HEK293 (cell line): ENCODE measurements around the gene HDDC3.

Source experiments
- GLI4 ChIP-seq: fragments of 450-650 bp; formaldehyde crosslinking; IDR thresholded peaks from 2 replicates; pipeline ENCODE4 v1.5.1; 2016; ENCODE audit warnings: missing biosample characterization, missing genetic modification characterization
- GLIS2 ChIP-seq: fragments of 450-650 bp; formaldehyde crosslinking; IDR thresholded peaks from 2 replicates; pipeline ENCODE4 v1.5.1; 2016; ENCODE audit warnings: missing biosample characterization, missing genetic modification characterization
- KLF16 ChIP-seq: fragments of 450-650 bp; formaldehyde crosslinking; IDR thresholded peaks from 2 replicates; pipeline ENCODE4 v1.5.1; 2017; ENCODE audit warnings: missing biosample characterization, missing genetic modification characterization
- KLF8 ChIP-seq: fragments of 450-650 bp; formaldehyde crosslinking; IDR thresholded peaks from 2 replicates; pipeline ENCODE4 v1.5.1; 2016; ENCODE audit warnings: missing biosample characterization, missing genetic modification characterization
- PRDM2 ChIP-seq: fragments of 450-650 bp; formaldehyde crosslinking; IDR thresholded peaks from 2 replicates; pipeline ENCODE4 v1.5.1; 2016; ENCODE audit warnings: missing biosample characterization, missing genetic modification characterization, borderline replicate concordance
- SP2 ChIP-seq: fragments of 450-650 bp; formaldehyde crosslinking; IDR thresholded peaks from 2 replicates; pipeline ENCODE4 v1.5.1; 2016; ENCODE audit warnings: missing biosample characterization, missing genetic modification characterization
- SP3 ChIP-seq: fragments of 450-650 bp; formaldehyde crosslinking; IDR thresholded peaks from 2 replicates; pipeline ENCODE4 v1.5.1; 2016; ENCODE audit warnings: missing biosample characterization, missing genetic modification characterization
- WT1 ChIP-seq: fragments of 450-650 bp; formaldehyde crosslinking; IDR thresholded peaks from 2 replicates; pipeline ENCODE4 v1.5.1; 2016; ENCODE audit warnings: missing biosample characterization, missing genetic modification characterization
- ZBTB20 ChIP-seq: fragments of 450-650 bp; formaldehyde crosslinking; IDR thresholded peaks from 2 replicates; pipeline ENCODE4 v1.5.1; 2016; ENCODE audit warnings: missing biosample characterization, missing genetic modification characterization
- ZBTB8A ChIP-seq: fragments of 450-650 bp; formaldehyde crosslinking; IDR thresholded peaks from 2 replicates; pipeline ENCODE4 v1.5.1; 2016; ENCODE audit warnings: missing biosample characterization, missing genetic modification characterization
- ZNF23 ChIP-seq: fragments of 450-650 bp; formaldehyde crosslinking; IDR thresholded peaks from 2 replicates; pipeline ENCODE4 v1.5.1; 2016; ENCODE audit warnings: missing biosample characterization, missing genetic modification characterization, borderline replicate concordance
- ZNF341 ChIP-seq: fragments of 450-650 bp; formaldehyde crosslinking; IDR thresholded peaks from 2 replicates; pipeline ENCODE4; 2016; ENCODE audit warnings: low read depth, missing biosample characterization, missing genetic modification characterization
- ZNF513 ChIP-seq: fragments of 450-650 bp; IDR thresholded peaks from 2 replicates; pipeline ENCODE4 v1.5.1; 2018; ENCODE audit warnings: missing biosample characterization, missing genetic modification characterization
- ZNF549 ChIP-seq: fragments of 450-650 bp; IDR thresholded peaks from 2 replicates; pipeline ENCODE4 v1.5.1; 2018; ENCODE audit warnings: missing biosample characterization, missing genetic modification characterization, mild to moderate bottlenecking, inconsistent platforms, moderate library complexity
- ZNF600 ChIP-seq: fragments of 450-650 bp; formaldehyde crosslinking; IDR thresholded peaks from 2 replicates; pipeline ENCODE4 v1.5.1; 2016; ENCODE audit warnings: missing biosample characterization, missing genetic modification characterization
- ZNF610 ChIP-seq: fragments of 450-650 bp; formaldehyde crosslinking; IDR thresholded peaks from 2 replicates; pipeline ENCODE4 v1.5.1; 2016; ENCODE audit warnings: missing biosample characterization, missing genetic modification characterization, borderline replicate concordance
- ZNF621 ChIP-seq: fragments of 450-650 bp; formaldehyde crosslinking; IDR thresholded peaks from 2 replicates; pipeline ENCODE4 v1.5.1; 2017; ENCODE audit warnings: missing biosample characterization, missing genetic modification characterization
- TF ChIP-seq, protein P1 (sequence below): fragments of 450-650 bp; IDR thresholded peaks from 2 replicates; pipeline ENCODE4 v1.5.1; 2018; ENCODE audit warnings: missing biosample characterization, mild to moderate bottlenecking, missing genetic modification characterization
- TF ChIP-seq, protein P2 (sequence below): fragments of 450-650 bp; formaldehyde crosslinking; IDR thresholded peaks from 2 replicates; pipeline ENCODE4 v1.5.1; 2017; ENCODE audit warnings: missing biosample characterization, mild to moderate bottlenecking, missing genetic modification characterization, moderate library complexity
- TF ChIP-seq, protein P3 (sequence below): fragments of 450-650 bp; formaldehyde crosslinking; IDR thresholded peaks from 2 replicates; pipeline ENCODE4 v1.5.1; 2016; ENCODE audit warnings: missing biosample characterization, missing genetic modification characterization
- TF ChIP-seq, protein P4 (sequence below): fragments of 450-650 bp; formaldehyde crosslinking; conservative IDR thresholded peaks from 2 replicates; pipeline ENCODE4 v1.5.1; 2016; ENCODE audit warnings: low read depth, missing biosample characterization, missing genetic modification characterization

The HDDC3 gene

GRCh38 chr15:90934949-90935751 is 2.8 kb upstream of the HDDC3 start, which contains the start of gene UNC45A (continued):
- TF ChIP-seq, protein P1, sequence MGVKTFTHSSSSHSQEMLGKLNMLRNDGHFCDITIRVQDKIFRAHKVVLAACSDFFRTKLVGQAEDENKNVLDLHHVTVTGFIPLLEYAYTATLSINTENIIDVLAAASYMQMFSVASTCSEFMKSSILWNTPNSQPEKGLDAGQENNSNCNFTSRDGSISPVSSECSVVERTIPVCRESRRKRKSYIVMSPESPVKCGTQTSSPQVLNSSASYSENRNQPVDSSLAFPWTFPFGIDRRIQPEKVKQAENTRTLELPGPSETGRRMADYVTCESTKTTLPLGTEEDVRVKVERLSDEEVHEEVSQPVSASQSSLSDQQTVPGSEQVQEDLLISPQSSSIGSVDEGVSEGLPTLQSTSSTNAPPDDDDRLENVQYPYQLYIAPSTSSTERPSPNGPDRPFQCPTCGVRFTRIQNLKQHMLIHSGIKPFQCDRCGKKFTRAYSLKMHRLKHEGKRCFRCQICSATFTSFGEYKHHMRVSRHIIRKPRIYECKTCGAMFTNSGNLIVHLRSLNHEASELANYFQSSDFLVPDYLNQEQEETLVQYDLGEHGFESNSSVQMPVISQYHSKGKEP (tag by site-specific recombination) = no peak
- TF ChIP-seq GLIS2 (tag by site-specific recombination) = peak; percentile 87
- no peak for TF ChIP-seq ZNF621 (tag by site-specific recombination)
- peak; percentile 95 for TF ChIP-seq SP2
- TF ChIP-seq ZBTB20 = peak; percentile 97
- TF ChIP-seq GLI4 (tag by site-specific recombination) = no peak
- TF ChIP-seq ZNF600 (tag by site-specific recombination) = peak; percentile 61
- TF ChIP-seq, protein P2, sequence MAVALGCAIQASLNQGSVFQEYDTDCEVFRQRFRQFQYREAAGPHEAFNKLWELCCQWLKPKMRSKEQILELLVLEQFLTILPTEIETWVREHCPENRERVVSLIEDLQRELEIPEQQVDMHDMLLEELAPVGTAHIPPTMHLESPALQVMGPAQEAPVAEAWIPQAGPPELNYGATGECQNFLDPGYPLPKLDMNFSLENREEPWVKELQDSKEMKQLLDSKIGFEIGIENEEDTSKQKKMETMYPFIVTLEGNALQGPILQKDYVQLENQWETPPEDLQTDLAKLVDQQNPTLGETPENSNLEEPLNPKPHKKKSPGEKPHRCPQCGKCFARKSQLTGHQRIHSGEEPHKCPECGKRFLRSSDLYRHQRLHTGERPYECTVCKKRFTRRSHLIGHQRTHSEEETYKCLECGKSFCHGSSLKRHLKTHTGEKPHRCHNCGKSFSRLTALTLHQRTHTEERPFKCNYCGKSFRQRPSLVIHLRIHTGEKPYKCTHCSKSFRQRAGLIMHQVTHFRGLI = no peak
- peak; percentile 88 for TF ChIP-seq KLF8 (tag by site-specific recombination)
- TF ChIP-seq ZNF341 (tag by site-specific recombination) = peak; percentile 81
- TF ChIP-seq, protein P3, sequence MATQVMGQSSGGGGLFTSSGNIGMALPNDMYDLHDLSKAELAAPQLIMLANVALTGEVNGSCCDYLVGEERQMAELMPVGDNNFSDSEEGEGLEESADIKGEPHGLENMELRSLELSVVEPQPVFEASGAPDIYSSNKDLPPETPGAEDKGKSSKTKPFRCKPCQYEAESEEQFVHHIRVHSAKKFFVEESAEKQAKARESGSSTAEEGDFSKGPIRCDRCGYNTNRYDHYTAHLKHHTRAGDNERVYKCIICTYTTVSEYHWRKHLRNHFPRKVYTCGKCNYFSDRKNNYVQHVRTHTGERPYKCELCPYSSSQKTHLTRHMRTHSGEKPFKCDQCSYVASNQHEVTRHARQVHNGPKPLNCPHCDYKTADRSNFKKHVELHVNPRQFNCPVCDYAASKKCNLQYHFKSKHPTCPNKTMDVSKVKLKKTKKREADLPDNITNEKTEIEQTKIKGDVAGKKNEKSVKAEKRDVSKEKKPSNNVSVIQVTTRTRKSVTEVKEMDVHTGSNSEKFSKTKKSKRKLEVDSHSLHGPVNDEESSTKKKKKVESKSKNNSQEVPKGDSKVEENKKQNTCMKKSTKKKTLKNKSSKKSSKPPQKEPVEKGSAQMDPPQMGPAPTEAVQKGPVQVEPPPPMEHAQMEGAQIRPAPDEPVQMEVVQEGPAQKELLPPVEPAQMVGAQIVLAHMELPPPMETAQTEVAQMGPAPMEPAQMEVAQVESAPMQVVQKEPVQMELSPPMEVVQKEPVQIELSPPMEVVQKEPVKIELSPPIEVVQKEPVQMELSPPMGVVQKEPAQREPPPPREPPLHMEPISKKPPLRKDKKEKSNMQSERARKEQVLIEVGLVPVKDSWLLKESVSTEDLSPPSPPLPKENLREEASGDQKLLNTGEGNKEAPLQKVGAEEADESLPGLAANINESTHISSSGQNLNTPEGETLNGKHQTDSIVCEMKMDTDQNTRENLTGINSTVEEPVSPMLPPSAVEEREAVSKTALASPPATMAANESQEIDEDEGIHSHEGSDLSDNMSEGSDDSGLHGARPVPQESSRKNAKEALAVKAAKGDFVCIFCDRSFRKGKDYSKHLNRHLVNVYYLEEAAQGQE (tag by site-specific recombination) = no peak
- peak; percentile 89 for TF ChIP-seq ZBTB8A
- no peak for TF ChIP-seq PRDM2 (tag by site-specific recombination)
- peak; percentile 1; the same call in 1 of the 2 replicates for TF ChIP-seq ZNF610
- TF ChIP-seq, protein P4, sequence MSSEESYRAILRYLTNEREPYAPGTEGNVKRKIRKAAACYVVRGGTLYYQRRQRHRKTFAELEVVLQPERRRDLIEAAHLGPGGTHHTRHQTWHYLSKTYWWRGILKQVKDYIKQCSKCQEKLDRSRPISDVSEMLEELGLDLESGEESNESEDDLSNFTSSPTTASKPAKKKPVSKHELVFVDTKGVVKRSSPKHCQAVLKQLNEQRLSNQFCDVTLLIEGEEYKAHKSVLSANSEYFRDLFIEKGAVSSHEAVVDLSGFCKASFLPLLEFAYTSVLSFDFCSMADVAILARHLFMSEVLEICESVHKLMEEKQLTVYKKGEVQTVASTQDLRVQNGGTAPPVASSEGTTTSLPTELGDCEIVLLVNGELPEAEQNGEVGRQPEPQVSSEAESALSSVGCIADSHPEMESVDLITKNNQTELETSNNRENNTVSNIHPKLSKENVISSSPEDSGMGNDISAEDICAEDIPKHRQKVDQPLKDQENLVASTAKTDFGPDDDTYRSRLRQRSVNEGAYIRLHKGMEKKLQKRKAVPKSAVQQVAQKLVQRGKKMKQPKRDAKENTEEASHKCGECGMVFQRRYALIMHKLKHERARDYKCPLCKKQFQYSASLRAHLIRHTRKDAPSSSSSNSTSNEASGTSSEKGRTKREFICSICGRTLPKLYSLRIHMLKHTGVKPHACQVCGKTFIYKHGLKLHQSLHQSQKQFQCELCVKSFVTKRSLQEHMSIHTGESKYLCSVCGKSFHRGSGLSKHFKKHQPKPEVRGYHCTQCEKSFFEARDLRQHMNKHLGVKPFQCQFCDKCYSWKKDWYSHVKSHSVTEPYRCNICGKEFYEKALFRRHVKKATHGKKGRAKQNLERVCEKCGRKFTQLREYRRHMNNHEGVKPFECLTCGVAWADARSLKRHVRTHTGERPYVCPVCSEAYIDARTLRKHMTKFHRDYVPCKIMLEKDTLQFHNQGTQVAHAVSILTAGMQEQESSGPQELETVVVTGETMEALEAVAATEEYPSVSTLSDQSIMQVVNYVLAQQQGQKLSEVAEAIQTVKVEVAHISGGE (tag by site-specific recombination) = peak; percentile 20; the same call in 1 of the 2 replicates
- TF ChIP-seq ZNF549 (tag by site-specific recombination) = no peak
- no peak for TF ChIP-seq ZNF23 (tag by site-specific recombination)
- TF ChIP-seq KLF16 (tag by site-specific recombination) = peak; percentile 88; the same call in 1 of the 2 replicates
- TF ChIP-seq WT1 (tag by site-specific recombination) = 0 out of 2 replicates have a peak, but pooled peaks have one; percentile 6
- TF ChIP-seq ZNF513 = no peak
- TF ChIP-seq SP3 (tag by site-specific recombination) = peak; percentile 93
